ENCODE measurements around the gene EPHA10.
"Not testable (repeated sequence)": the region's sequence is repeated elsewhere in the genome, so short reads cannot be mapped to it uniquely, and the experiment has no call there.

Gene EPHA10

DNA sequence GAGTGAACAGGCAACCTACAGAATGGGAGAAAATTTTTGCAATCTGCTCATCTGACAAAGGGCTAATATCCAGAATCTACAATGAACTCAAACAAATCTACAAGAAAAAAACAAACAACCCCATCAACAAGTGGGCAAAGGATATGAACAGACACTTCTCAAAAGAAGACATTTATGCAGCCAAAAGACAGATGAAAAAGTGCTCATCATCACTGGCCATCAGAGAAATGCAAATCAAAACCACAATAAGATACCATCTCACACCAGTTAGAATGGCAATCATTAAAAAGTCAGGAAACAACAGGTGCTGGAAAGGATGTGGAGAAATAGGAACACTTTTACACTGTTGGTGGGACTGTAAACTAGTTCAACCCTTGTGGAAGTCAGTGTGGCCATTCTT is 6.5 kb upstream of the EPHA10 start:
- DNase-seq (ENCODE audit: low read depth in 2 of 2): not testable (repeated sequence)

GRCh38 chr1:37767488-37767887 is 2.6 kb upstream of the EPHA10 start:
- no peak for DNase-seq (ENCODE audit: low read depth in 2 of 2)

DNA sequence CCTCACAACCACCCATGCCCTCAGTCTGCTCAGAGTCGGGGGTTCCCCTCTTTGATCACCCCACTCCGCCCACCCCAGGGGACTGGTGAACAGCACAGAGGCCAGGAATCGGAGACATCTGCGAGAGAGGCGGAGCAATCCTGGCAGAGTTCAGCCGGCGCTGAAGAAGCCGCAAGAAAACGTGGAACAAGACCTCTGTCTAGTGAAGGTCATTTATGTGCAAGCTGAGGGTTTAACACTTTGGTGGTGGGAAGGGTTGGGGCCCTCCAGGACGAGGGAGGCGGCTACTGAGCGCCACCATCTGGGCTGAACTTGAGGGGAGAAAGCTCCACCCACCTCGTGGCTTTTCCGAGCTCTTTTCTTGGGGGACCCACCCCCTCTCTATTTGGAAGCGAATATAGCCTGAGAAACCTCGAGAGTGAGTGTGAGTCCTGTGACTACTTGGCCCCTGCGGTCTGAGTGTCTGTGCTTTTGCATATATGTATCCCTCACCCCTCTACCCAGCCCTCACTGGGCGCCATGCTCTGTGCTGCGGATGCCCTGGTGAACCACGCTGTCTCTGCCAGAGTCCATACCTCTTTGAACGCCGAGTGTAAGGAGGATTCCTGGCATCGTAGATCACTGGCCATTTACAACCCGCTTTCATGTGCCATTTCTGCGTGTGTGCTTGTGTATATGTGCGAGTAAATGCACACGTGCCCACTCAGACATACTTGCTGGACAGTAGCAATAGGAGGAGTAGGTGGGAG is 1.2 kb upstream of the EPHA10 start:
- DNase-seq (ENCODE audit: low read depth in 2 of 2): no peak

DNA sequence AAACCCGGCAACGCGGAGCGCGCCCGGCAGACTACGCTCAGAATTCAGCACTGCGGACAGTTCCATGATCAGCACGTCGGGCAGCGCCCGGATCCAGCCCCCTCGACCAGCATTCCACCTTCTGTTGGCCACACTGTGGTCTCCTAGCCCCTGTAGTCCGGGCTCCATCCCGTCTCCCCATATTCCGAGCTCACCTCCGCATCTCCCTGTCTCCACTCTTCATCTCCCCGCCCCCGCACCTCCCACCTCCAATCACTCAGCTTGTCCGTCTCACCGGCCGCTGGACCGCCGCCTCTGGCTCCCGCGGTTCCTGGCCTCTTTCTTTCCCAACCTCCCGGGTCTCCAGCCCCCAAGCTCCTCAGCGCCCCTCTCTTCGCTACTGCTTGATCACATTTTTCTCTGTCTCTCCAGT is 500 bp downstream of the EPHA10 start:
- DNase-seq (ENCODE audit: low read depth in 2 of 2): peak; percentile 42 to 61

GRCh38 chr1:37763791-37764413 is 1.0 kb downstream of the EPHA10 start:
- no peak for DNase-seq (ENCODE audit: low read depth in 2 of 2)

- no peak for DNase-seq (ENCODE audit: low read depth in 2 of 2)
Observed at GRCh38 chr1:37762516-37762915, 2.4 kb downstream of the EPHA10 start.

DNA sequence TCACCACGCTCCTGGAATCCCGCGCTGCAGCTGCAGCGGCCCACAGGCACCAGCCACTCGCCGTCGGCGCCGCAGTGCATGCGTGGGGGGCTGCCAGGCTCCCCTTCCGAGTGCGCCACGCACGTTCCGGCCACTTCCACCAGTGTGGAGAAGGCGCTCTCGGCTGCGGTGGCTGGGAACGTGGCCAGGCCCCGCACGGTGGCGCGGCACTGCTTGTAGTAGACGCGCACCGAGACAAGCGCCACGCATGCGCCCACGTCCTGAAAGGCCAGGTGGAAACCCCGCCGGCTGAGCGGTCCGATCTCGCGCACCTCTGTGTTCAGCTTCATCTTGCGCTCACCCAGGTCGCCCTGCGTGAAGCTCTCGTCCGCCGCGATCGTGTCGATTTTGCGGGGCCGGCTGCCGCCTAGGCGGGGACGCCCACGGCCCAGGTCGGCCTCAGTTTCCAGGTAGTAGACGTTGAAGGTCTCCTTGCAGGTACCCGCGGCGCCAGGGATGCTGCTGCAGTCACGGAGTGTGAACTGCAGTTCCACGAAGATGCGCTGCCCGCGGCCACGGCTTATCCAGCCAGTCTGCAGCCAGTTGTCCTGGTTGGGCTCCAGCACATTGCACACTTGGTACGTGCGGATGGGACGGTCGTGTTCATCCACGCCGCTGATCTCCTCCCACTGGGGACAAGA is 3.4 kb downstream of the EPHA10 start:
- no peak for DNase-seq (ENCODE audit: low read depth in 2 of 2)

- no peak for DNase-seq (ENCODE audit: low read depth in 2 of 2)
Observed at GRCh38 chr1:37759451-37759850, 5.5 kb downstream of the EPHA10 start.

GRCh38 chr1:37755951-37756560 is 8.9 kb downstream of the EPHA10 start:
- DNase-seq (ENCODE audit: low read depth in 2 of 2): no peak

GRCh38 chr1:37755290-37755689 is 9.6 kb downstream of the EPHA10 start:
- DNase-seq (ENCODE audit: low read depth in 2 of 2): peak in 1 of 2 donors; percentile 23

GRCh38 chr1:37753473-37754321 is 11.2 kb downstream of the EPHA10 start:
- DNase-seq (ENCODE audit: low read depth in 2 of 2): no peak

GRCh38 chr1:37752583-37753471 is 12.1 kb downstream of the EPHA10 start:
- peak in 1 of 2 donors; percentile 22 for DNase-seq (ENCODE audit: low read depth in 2 of 2)

GRCh38 chr1:37752213-37752582 is 12.7 kb downstream of the EPHA10 start:
- no peak for DNase-seq (ENCODE audit: low read depth in 2 of 2)

DNA sequence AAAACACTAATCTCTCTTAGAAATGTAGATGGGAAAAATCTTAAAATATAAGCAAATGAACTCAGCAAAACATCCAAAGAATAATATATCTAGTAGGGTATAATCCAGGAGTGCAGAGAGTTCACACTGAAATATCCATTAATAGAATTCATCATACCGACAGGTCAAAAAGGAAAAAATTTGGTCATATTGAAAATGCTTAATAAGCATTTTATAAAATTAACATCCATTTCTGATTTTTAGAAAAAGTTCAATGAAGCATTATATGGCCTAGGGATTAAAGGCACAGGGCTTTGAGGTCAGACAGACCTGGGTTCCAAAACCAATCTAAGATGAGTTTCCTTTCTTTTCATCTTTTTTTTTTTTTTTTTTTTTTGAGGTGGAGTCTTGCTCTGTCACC is 16.4 kb downstream of the EPHA10 start:
- DNase-seq (ENCODE audit: low read depth in 2 of 2): no peak

DNA sequence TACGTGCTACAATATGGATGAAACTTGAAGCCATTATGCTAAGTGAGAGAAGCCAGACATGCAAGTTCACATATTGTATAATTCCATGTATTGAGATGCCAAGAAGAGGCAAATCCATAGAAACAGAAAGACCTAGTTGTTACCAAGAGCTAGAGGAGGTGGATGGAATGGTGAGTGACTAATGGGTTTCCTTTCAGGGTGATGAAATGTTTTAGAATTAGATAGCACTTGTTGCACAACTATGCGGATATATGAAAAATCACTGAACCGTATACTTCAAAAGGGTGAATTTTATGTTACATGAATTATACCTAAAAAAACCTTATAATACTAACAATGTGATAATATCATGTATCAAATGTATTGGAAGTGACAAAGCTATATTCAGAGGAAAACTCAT is 18.1 kb downstream of the EPHA10 start:
- no peak for DNase-seq (ENCODE audit: low read depth in 2 of 2)

GRCh38 chr1:37741662-37742061 is 23.3 kb downstream of the EPHA10 start:
- DNase-seq (ENCODE audit: low read depth in 2 of 2): no peak

DNA sequence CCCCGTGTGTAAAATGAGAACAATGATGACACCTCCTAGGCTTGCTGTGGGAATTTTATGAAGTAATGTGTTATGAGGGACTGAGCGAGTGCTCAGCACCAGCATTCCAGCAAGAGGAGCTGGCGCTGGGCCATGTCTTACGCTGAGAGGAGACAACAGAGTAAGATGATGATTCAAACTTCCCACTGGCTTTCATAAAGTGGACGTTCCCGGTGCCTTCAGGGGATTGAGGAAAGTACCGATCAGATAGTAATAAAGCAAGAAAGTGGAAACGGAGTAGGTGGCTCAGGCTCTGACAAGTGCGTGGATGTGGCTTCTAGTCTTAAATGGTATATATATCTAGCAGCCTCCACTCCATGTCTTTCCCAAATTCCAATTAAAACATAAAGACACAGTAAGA is 23.8 kb downstream of the EPHA10 start:
- DNase-seq (ENCODE audit: low read depth in 2 of 2): no peak

- no peak for DNase-seq (ENCODE audit: low read depth in 2 of 2)
Observed at GRCh38 chr1:37739222-37739621, 25.7 kb downstream of the EPHA10 start.

DNA sequence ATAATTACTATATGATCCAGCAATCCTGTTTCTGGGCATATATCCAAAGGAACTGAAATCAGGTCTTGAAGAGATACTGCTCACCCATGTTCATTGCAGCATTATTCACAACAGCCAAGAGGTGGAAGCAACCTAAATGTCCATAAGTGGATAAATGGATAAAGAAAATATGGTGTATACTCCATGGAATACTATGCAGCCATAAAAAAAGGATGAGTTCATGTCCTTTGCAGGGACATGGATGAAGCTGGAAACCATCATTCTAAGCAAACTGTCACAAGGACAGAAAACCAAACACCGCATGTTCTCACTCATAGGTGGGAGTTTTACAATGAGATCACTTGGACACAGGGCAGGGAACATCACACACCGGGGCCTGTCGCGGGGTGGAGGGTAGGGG is 26.3 kb downstream of the EPHA10 start:
- not testable (repeated sequence) for DNase-seq (ENCODE audit: low read depth in 2 of 2)

GRCh38 chr1:37737975-37738374 is 26.9 kb downstream of the EPHA10 start:
- DNase-seq (ENCODE audit: low read depth in 2 of 2): not testable (repeated sequence)

Measured in stimulated activated CD4-positive, alpha-beta T cell treated with anti-CD3 and anti-CD28 coated beads, Interleukin-4, amount 100 ng/mL, for 48 hours (primary cell).